OCI-LY7 (cell line): ENCODE measurements around the gene DNAJC25. TPM values are rescaled to one million over a fixed set of nuclear protein-coding genes. Genes with fewer than 3 reads are reported as not detected.

Experiments used
- BruUV-seq: library from RNA; stranded (reverse); fragments of 400-500 nt; replicated peaks from 2 replicates; lab custom pipeline; 2021; lab: Mats Ljungman, UMichigan
- CTCF ChIA-PET: fragments of 300-600 bp; sonication (Branson Sonifier 250); formaldehyde crosslinking; loops from one replicate; lab custom pipeline; 2022; ENCODE audit warnings: antibody characterized with exemption; ENCODE audit not compliant: unreplicated experiment; lab: Charles Lee
- POLR2A ChIA-PET: fragments of 300-600 bp; sonication (Branson Sonifier 250); formaldehyde crosslinking; loops from one replicate; lab custom pipeline; 2022; ENCODE audit warnings: antibody characterized with exemption; lab: Charles Lee
- DNase-seq: peaks from one replicate; pipeline ENCODE4 v3.0.0-alpha.2; 2015; ENCODE audit warnings: low spot score
- H2AFZ ChIP-seq: fragments of 200-600 bp; sonication (generic), shearing (Covaris generic); 2 replicates; pipeline ENCODE4 v1.6.1; 2014; ENCODE audit warnings: mild to moderate bottlenecking, antibody characterized with exemption, low read length, moderate library complexity
- H3K27ac ChIP-seq: fragments of 200-600 bp; sonication (generic); 2 replicates; pipeline ENCODE4 v1.5.1; 2014; ENCODE audit warnings: mixed run types, low read depth, mild to moderate bottlenecking, moderate library complexity, low read length, inconsistent platforms; ENCODE audit not compliant: poor library complexity, severe bottlenecking
- H3K36me3 ChIP-seq: fragments of 200-600 bp; sonication (generic); 2 replicates; pipeline ENCODE4 v1.6.1; 2014; ENCODE audit warnings: mild to moderate bottlenecking, antibody characterized with exemption, low read length, moderate library complexity, mixed read lengths; ENCODE audit not compliant: insufficient read depth
- H3K4me1 ChIP-seq: fragments of 200-600 bp; sonication (generic); 2 replicates; pipeline ENCODE4 v1.5.1; 2014; ENCODE audit warnings: mild to moderate bottlenecking, low read length; ENCODE audit not compliant: insufficient read depth, poor library complexity, severe bottlenecking
- H3K4me2 ChIP-seq: fragments of 200-600 bp; sonication (generic); 2 replicates; pipeline ENCODE4 v1.6.1; 2014; ENCODE audit warnings: mild to moderate bottlenecking, low read length
- H3K4me3 ChIP-seq: fragments of 200-600 bp; sonication (generic); 2 replicates; pipeline ENCODE4 v1.5.1; 2014; ENCODE audit warnings: mild to moderate bottlenecking, low read depth, low read length; ENCODE audit not compliant: poor library complexity, severe bottlenecking
- H3K79me2 ChIP-seq: fragments of 200-600 bp; sonication (generic); 2 replicates; pipeline ENCODE4 v1.6.1; 2016; ENCODE audit warnings: low read depth, mild to moderate bottlenecking, low read length, moderate library complexity, mixed read lengths; ENCODE audit not compliant: insufficient read depth
- H3K9me2 ChIP-seq: fragments of 200-600 bp; sonication (generic); 2 replicates; pipeline ENCODE4 v1.6.1; 2016; ENCODE audit warnings: mild to moderate bottlenecking, low read length, mixed read lengths; ENCODE audit not compliant: insufficient read depth
- H3K9me3 ChIP-seq: fragments of 200-600 bp; sonication (generic); 2 replicates; pipeline ENCODE4 v1.6.1; 2014; ENCODE audit warnings: mild to moderate bottlenecking, mixed run types, low read length, mixed read lengths
- H4K20me1 ChIP-seq: fragments of 200-600 bp; sonication (generic); 2 replicates; pipeline ENCODE4 v1.6.1; 2014; ENCODE audit warnings: mild to moderate bottlenecking, antibody characterized with exemption, low read length, moderate library complexity, mixed read lengths; ENCODE audit not compliant: insufficient read depth
- CTCF ChIP-seq: fragments of 200-600 bp; sonication (generic); conservative IDR thresholded peaks from 2 replicates; pipeline ENCODE4 v1.5.1; 2014; ENCODE audit warnings: mild to moderate bottlenecking, antibody characterized with exemption, low read length, moderate library complexity, mixed read lengths
- EZH2phosphoT487 ChIP-seq: fragments of 200-600 bp; sonication (generic); IDR thresholded peaks from 2 replicates; pipeline ENCODE4 v1.6.1; 2018; ENCODE audit warnings: low read depth, borderline replicate concordance, mild to moderate bottlenecking, mixed run types, antibody characterized with exemption, low read length, moderate library complexity, mixed read lengths
- intact Hi-C: fragments of 100-400 bp; cut with micrococcal nuclease; formaldehyde crosslinking; loops from one replicate; pipeline ENCODE4 v1.10.0; 2022; ENCODE audit not compliant: unreplicated experiment
- total RNA-seq, 2 experiments: library from RNA; depleted of rRNA in 1 of 2; stranded (reverse); fragments of >200 nt in 1 of 2; shearing (Covaris generic) in 1 of 2; gene quantifications; 2 replicates each; pipeline ENCODE4 v1.2.3, GENCODE V29; 2014 to 2022

The DNAJC25 gene
- total RNA-seq, 2 experiments from 2014 or later: 5.8 to 7.0 TPM

GRCh38 chr9:111601237-111602018 is 29.7 kb upstream of the DNAJC25 start:
- H4K20me1 ChIP-seq: no peaks in the 10 kb centered on the region
- POLR2A ChIA-PET: no interaction called here
- H3K4me1 ChIP-seq: peaks cover 4% of the 10 kb centered on the region
- no peak overlapping the region for H3K27ac ChIP-seq
- intact Hi-C loops: no loop called here
- no peaks in the 10 kb centered on the region for H3K36me3 ChIP-seq
- no peak overlapping the region for H3K4me2 ChIP-seq
- BruUV-seq: no TSS peak
- H3K9me3 ChIP-seq: no peaks in the 10 kb centered on the region
- no peak overlapping the region for H2AFZ ChIP-seq
- CTCF ChIA-PET: no interaction called here
- H3K4me3 ChIP-seq: no peak overlapping the region
- no peaks in the 10 kb centered on the region for H3K9me2 ChIP-seq
- no peak for TF ChIP-seq EZH2phosphoT487
- TF ChIP-seq CTCF: no peak
- no peaks in the 10 kb centered on the region for H3K79me2 ChIP-seq
- no peak for DNase-seq

- CTCF ChIA-PET: no interaction called here
- no TSS peak for BruUV-seq
These were observed 28.1 kb upstream of the DNAJC25 start for GRCh38 chr9:111603041-111603440.

More at GRCh38 chr9:111603041-111603440, 28.1 kb upstream of the DNAJC25 start:
- intact Hi-C loops: no loop called here
- Histone ChIP-seq H3K4me1 (peaks cover 3% of the 10 kb centered on the region), H2AFZ (no peak overlapping the region), H3K36me3 (no peaks in the 10 kb centered on the region), H3K27ac (no peak overlapping the region), H3K9me3 (no peaks in the 10 kb centered on the region), H3K9me2 (no peaks in the 10 kb centered on the region), H3K4me2 (no peak overlapping the region), H3K4me3 (no peak overlapping the region), H4K20me1 (no peaks in the 10 kb centered on the region), H3K79me2 (no peaks in the 10 kb centered on the region)
- POLR2A ChIA-PET: no interaction called here
- TF ChIP-seq EZH2phosphoT487: no peak
- TF ChIP-seq CTCF: no peak
- DNase-seq: no peak
